ENCODE measurements around the gene MADCAM1.

Gene MADCAM1

GRCh38 chr19:491146-491741 lies 5.0 kb upstream of the MADCAM1 start:
- DNase-seq = no peak

- no peak for DNase-seq
Measured at GRCh38 chr19:492091-492531, 4.2 kb upstream of the MADCAM1 start.

- no peak for DNase-seq
Measured at GRCh38 chr19:493391-494170, 2.7 kb upstream of the MADCAM1 start.

- DNase-seq = no peak
Measured at GRCh38 chr19:494171-495080, 1.9 kb upstream of the MADCAM1 start.

- no peak for DNase-seq
Measured at GRCh38 chr19:495081-495401, 1.2 kb upstream of the MADCAM1 start.

GRCh38 chr19:495402-496111 lies 729 bp upstream of the MADCAM1 start:
- no peak for DNase-seq

- DNase-seq = no peak
Measured at GRCh38 chr19:496986-497385, 700 bp downstream of the MADCAM1 start.

- no peak for DNase-seq
Measured at GRCh38 chr19:497491-497868, 1.2 kb downstream of the MADCAM1 start.

- DNase-seq = no peak
Measured at GRCh38 chr19:497869-498510, 1.7 kb downstream of the MADCAM1 start.

GRCh38 chr19:498511-498891 lies 2.2 kb downstream of the MADCAM1 start:
- DNase-seq = no peak

GRCh38 chr19:498977-499623 lies 2.8 kb downstream of the MADCAM1 start:
- no peak for DNase-seq

- no peak for DNase-seq
Measured at GRCh38 chr19:501646-502045, 5.4 kb downstream of the MADCAM1 start.

GRCh38 chr19:504616-505015 lies 8.3 kb downstream of the MADCAM1 start:
- no peak for DNase-seq

- peak; percentile 100 for DNase-seq
Measured at GRCh38 chr19:506404-507285, 10.4 kb downstream of the MADCAM1 start.

GRCh38 chr19:507286-508203 lies 11.3 kb downstream of the MADCAM1 start, which contains the start of gene TPGS1:
Gene TPGS1 (plus strand): TSS chr19:507497. CDS start chr19:507507, 10 bp downstream.
- DNase-seq = peak; percentile 56

- DNase-seq = no peak
Measured at GRCh38 chr19:508204-509150, 12.2 kb downstream of the MADCAM1 start.

- peak; percentile 32 for DNase-seq
Measured at GRCh38 chr19:510606-511100, 14.4 kb downstream of the MADCAM1 start.
